Measurements from ENCODE around the gene FAM168A. TPM values are rescaled to one million over a fixed set of nuclear protein-coding genes. Genes with fewer than 3 reads are reported as not detected.

Gene FAM168A
- total and polyA plus RNA-seq, 2 of the 8 experiments (the other 6 are each of a cell fraction or from before 2014, with no cell fraction given), result 17.1 to 21.6 TPM

GRCh38 chr11:73640592-73640991, 42.7 kb upstream of the FAM168A start:
- Histone ChIP-seq H3K23me2 (ENCODE audit: low read depth, low read length) (peaks cover 3% of the 10 kb centered on the region; the same call in 1 of the 2 replicates), H2AFZ (ENCODE audit: low read length) (no peak overlapping the region), H4K8ac (ENCODE audit: extremely low read depth, insufficient read depth, low read length) (no peak overlapping the region), H3K27me3 (replicated peaks in 1 of 4; ENCODE audit: control insufficient read depth in 3 of 4, extremely low read depth in 1 of 4, insufficient read depth in 3 of 4, low read length in 3 of 4) (peaks cover 0 to 4% (median 0%) of the 10 kb centered on the region in 4 experiments; a peak in 2 of 7 replicates), H3K14ac (ENCODE audit: insufficient read length) (no peak overlapping the region), H3K18ac (ENCODE audit: extremely low read depth, low read length) (no peak overlapping the region), H3K4me2 (ENCODE audit: insufficient read depth in 1 of 2, low read depth in 2 of 2, low read length in 2 of 2) (no peak overlapping the region), H3K4me1 (replicated peaks in 1 of 4; ENCODE audit: control insufficient read depth in 3 of 4, insufficient read depth in 4 of 4, low read length in 3 of 4) (peaks cover 0 to 2% (median 0%) of the 10 kb centered on the region in 4 experiments; a peak in 1 of 7 replicates), H3K9me3 (ENCODE audit: insufficient read depth in 2 of 2, low read depth in 1 of 2, low read length in 1 of 2) (no peaks in the 10 kb centered on the region), H4K20me1 (replicated peaks in 1 of 2; ENCODE audit: control insufficient read depth in 1 of 2, insufficient read depth in 2 of 2, low read length in 2 of 2) (no peaks in the 10 kb centered on the region), H2BK20ac (ENCODE audit: low read length) (no peak overlapping the region), H3K56ac (replicated peaks; ENCODE audit: insufficient read length, low read depth, low read length) (no peak overlapping the region), H3K9ac (replicated peaks in 1 of 4; ENCODE audit: extremely low read depth in 1 of 4, low read depth in 3 of 4, low read length in 3 of 4) (no peak overlapping the region), H3K4ac (replicated peaks; ENCODE audit: insufficient read length, low read depth, low read length) (no peak overlapping the region), H3K4me3 (ENCODE audit: extremely low read depth in 1 of 4, insufficient read depth in 2 of 4, low read depth in 3 of 4, low read length in 4 of 4) (no peak overlapping the region), H2BK12ac (ENCODE audit: low read depth, low read length) (no peak overlapping the region), H3K36me3 (ENCODE audit: control insufficient read depth in 2 of 4, insufficient read depth in 4 of 4, low read length in 3 of 4) (no peaks in the 10 kb centered on the region), H2AK5ac (ENCODE audit: low read depth, low read length) (no peak overlapping the region), H3K27ac (ENCODE audit: low read depth, low read length) (no peak overlapping the region), H4K91ac (replicated peaks; ENCODE audit: insufficient read length, low read length) (no peak overlapping the region), H2BK120ac (replicated peaks; ENCODE audit: low read depth, low read length) (no peak overlapping the region), H3K79me1 (ENCODE audit: low read depth, low read length) (no peaks in the 10 kb centered on the region), H2BK5ac (ENCODE audit: low read depth, low read length) (no peak overlapping the region), H3K23ac (ENCODE audit: insufficient read length) (no peak overlapping the region), H2BK15ac (ENCODE audit: low read length) (no peak overlapping the region), H4K5ac (ENCODE audit: insufficient read length, low read depth, low read length) (no peak overlapping the region), H3K79me2 (ENCODE audit: control insufficient read depth in 1 of 2, insufficient read depth in 2 of 2, low read length in 2 of 2) (no peaks in the 10 kb centered on the region)
- DNase-seq (ENCODE audit: low read depth in 1 of 2, low spot score in 2 of 2) (no peak), FAIRE-seq (no peak)
- WGBS, 2 experiments (ENCODE audit: extremely low coverage in 1 of 2, insufficient coverage in 1 of 2, insufficient read length in 1 of 2, insufficient replicate concordance in 2 of 2, low coverage in 1 of 2, low lambda C conversion rate in 2 of 2, missing lambda C conversion rate in 1 of 2), result 78% methylated on average over 2 of the region's 2 CpGs; no CpG with 5 or more reads in 1 of the 2 experiments
- POLR2A ChIA-PET (ENCODE audit: partially characterized antibody), result interaction anchor here (1.0 kb wide), 1 partner anchor 216 kb away, joined by 3 read pairs; no protein-coding TSS in a partner anchor
- CTCF ChIA-PET (ENCODE audit: partially characterized antibody), result interaction anchor here (0.9 to 30.1 kb wide), 4 partner anchors 5 to 41 kb away, joined by 3 to 653 read pairs (median 328); partner anchors contain the start of gene PLEKHB1
- TF ChIP-seq RBBP5 (IDR thresholded peaks at IDR 0.05; ENCODE audit: borderline replicate concordance, low read depth, low read length), result no peak
- no peak for TF ChIP-seq TEAD4 (IDR thresholded peaks at IDR 0.05; ENCODE audit: low read depth, low read length)
- no peak for TF ChIP-seq TAF7 (optimal IDR thresholded peaks at IDR 0.05; ENCODE audit: borderline replicate concordance, low read depth, low read length)

Data from H1 (cell line).